ENCODE measurements around the gene GRK1. TPM values are rescaled to one million over a fixed set of nuclear protein-coding genes. Genes with fewer than 3 reads are reported as not detected.

The GRK1 gene
- total and polyA plus RNA-seq, 2 of the 13 experiments (the other 11 are each of a cell fraction or from before 2014, with no cell fraction given) = 0.07 to 0.12 TPM

- TF ChIP-seq, protein P1, sequence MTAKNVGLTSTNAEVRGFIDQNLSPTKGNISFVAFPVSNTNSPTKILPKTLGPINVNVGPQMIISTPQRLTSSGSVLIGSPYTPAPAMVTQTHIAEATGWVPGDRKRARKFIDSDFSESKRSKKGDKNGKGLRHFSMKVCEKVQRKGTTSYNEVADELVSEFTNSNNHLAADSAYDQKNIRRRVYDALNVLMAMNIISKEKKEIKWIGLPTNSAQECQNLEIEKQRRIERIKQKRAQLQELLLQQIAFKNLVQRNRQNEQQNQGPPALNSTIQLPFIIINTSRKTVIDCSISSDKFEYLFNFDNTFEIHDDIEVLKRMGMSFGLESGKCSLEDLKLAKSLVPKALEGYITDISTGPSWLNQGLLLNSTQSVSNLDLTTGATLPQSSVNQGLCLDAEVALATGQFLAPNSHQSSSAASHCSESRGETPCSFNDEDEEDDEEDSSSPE (CRISPR knock-in tag; IDR thresholded peaks at IDR 0.05) = no peak
- TF ChIP-seq RBM22 (optimal IDR thresholded peaks at IDR 0.05; ENCODE audit: low read length) (no peak), ONECUT2 (CRISPR knock-in tag; IDR thresholded peaks at IDR 0.05) (no peak), CSRNP1 (CRISPR knock-in tag; IDR thresholded peaks at IDR 0.05) (no peak), HDAC1 (CRISPR knock-in tag; IDR thresholded peaks at IDR 0.05) (no peak), ZNF263 (CRISPR knock-in tag; IDR thresholded peaks at IDR 0.05) (peak; percentile 49; the same call in 1 of the 2 replicates), NR2C2 (CRISPR knock-in tag; IDR thresholded peaks at IDR 0.05; ENCODE audit: borderline replicate concordance) (no peak), ZNF24 (IDR thresholded peaks at IDR 0.05) (no peak), HNF4A (CRISPR knock-in tag; IDR thresholded peaks at IDR 0.05) (peak; percentile 87), KAT8 (CRISPR knock-in tag; IDR thresholded peaks at IDR 0.05) (no peak), ZFP37 (CRISPR knock-in tag; IDR thresholded peaks at IDR 0.05; ENCODE audit: borderline replicate concordance) (no peak), ZSCAN31 (CRISPR knock-in tag; IDR thresholded peaks at IDR 0.05; ENCODE audit: low read depth) (no peak), ZKSCAN8 (CRISPR knock-in tag; IDR thresholded peaks at IDR 0.05; ENCODE audit: borderline replicate concordance) (no peak), THRA (CRISPR knock-in tag; IDR thresholded peaks at IDR 0.05; ENCODE audit: borderline replicate concordance) (no peak), ATF7 (IDR thresholded peaks at IDR 0.05) (no peak), ATF7 (CRISPR knock-in tag; IDR thresholded peaks at IDR 0.05) (no peak), TCF7L2 (IDR thresholded peaks at IDR 0.05; ENCODE audit: low read depth, low read length) (no peak)
- TF ChIP-seq, protein P2, sequence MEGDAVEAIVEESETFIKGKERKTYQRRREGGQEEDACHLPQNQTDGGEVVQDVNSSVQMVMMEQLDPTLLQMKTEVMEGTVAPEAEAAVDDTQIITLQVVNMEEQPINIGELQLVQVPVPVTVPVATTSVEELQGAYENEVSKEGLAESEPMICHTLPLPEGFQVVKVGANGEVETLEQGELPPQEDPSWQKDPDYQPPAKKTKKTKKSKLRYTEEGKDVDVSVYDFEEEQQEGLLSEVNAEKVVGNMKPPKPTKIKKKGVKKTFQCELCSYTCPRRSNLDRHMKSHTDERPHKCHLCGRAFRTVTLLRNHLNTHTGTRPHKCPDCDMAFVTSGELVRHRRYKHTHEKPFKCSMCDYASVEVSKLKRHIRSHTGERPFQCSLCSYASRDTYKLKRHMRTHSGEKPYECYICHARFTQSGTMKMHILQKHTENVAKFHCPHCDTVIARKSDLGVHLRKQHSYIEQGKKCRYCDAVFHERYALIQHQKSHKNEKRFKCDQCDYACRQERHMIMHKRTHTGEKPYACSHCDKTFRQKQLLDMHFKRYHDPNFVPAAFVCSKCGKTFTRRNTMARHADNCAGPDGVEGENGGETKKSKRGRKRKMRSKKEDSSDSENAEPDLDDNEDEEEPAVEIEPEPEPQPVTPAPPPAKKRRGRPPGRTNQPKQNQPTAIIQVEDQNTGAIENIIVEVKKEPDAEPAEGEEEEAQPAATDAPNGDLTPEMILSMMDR (CRISPR knock-in tag; IDR thresholded peaks at IDR 0.05) = peak; percentile 42
- TF ChIP-seq, protein P3, sequence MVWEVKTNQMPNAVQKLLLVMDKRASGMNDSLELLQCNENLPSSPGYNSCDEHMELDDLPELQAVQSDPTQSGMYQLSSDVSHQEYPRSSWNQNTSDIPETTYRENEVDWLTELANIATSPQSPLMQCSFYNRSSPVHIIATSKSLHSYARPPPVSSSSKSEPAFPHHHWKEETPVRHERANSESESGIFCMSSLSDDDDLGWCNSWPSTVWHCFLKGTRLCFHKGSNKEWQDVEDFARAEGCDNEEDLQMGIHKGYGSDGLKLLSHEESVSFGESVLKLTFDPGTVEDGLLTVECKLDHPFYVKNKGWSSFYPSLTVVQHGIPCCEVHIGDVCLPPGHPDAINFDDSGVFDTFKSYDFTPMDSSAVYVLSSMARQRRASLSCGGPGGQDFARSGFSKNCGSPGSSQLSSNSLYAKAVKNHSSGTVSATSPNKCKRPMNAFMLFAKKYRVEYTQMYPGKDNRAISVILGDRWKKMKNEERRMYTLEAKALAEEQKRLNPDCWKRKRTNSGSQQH (CRISPR knock-in tag; IDR thresholded peaks at IDR 0.05; ENCODE audit: low read depth) = no peak
- TF ChIP-seq, protein P4, sequence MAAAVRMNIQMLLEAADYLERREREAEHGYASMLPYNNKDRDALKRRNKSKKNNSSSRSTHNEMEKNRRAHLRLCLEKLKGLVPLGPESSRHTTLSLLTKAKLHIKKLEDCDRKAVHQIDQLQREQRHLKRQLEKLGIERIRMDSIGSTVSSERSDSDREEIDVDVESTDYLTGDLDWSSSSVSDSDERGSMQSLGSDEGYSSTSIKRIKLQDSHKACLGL (CRISPR knock-in tag; IDR thresholded peaks at IDR 0.05) = no peak
- TF ChIP-seq, protein P5, sequence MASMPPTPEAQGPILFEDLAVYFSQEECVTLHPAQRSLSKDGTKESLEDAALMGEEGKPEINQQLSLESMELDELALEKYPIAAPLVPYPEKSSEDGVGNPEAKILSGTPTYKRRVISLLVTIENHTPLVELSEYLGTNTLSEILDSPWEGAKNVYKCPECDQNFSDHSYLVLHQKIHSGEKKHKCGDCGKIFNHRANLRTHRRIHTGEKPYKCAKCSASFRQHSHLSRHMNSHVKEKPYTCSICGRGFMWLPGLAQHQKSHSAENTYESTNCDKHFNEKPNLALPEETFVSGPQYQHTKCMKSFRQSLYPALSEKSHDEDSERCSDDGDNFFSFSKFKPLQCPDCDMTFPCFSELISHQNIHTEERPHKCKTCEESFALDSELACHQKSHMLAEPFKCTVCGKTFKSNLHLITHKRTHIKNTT (CRISPR knock-in tag; IDR thresholded peaks at IDR 0.05) = no peak
Observed at GRCh38 chr13:113736258-113736731, 69.3 kb downstream of the GRK1 start (continued).

Measured in HepG2 (cell line).